MCF 10A (cell line): ENCODE data around the gene ARHGEF19. TPM values are rescaled to one million over a fixed set of nuclear protein-coding genes. Genes with fewer than 3 reads are reported as not detected.

Source experiments
- BruUV-seq: library from RNA; stranded (reverse); fragments of 400-500 nt; replicated peaks from 2 replicates; lab custom pipeline; 2021; lab: Mats Ljungman, UMichigan
- CTCF ChIA-PET: fragments of 300-600 bp; sonication (Branson Sonifier 250); formaldehyde crosslinking; extraction: SDS; loops from one replicate; lab custom pipeline; 2021; ENCODE audit warnings: antibody characterized with exemption, inconsistent platforms; lab: Yijun Ruan, JAX
- POLR2A ChIA-PET: fragments of 300-600, 350-650 bp; sonication (Branson Sonifier 250); formaldehyde crosslinking; extraction: SDS; loops from one replicate; lab custom pipeline; 2020; ENCODE audit warnings: antibody characterized with exemption, inconsistent platforms; lab: Yijun Ruan, JAX
- DNase-seq: peaks from one replicate; pipeline ENCODE4 v3.0.0-alpha.2; 2018; ENCODE audit not compliant: unreplicated experiment
- H3K27ac Mint-ChIP-seq: one replicate; pipeline ENCODE4 v1.8.0; 2022; ENCODE audit warnings: mild to moderate bottlenecking, low read depth, mixed read lengths; ENCODE audit not compliant: unreplicated experiment
- H3K27me3 Mint-ChIP-seq: one replicate; pipeline ENCODE4 v1.8.0; 2022; ENCODE audit warnings: mixed read lengths; ENCODE audit not compliant: insufficient read depth, unreplicated experiment
- H3K36me3 Mint-ChIP-seq: one replicate; pipeline ENCODE4 v1.8.0; 2022; ENCODE audit warnings: mild to moderate bottlenecking, moderate library complexity, mixed read lengths; ENCODE audit not compliant: insufficient read depth, unreplicated experiment
- H3K4me1 Mint-ChIP-seq: one replicate; pipeline ENCODE4 v1.8.0; 2022; ENCODE audit warnings: mixed read lengths; ENCODE audit not compliant: insufficient read depth, unreplicated experiment
- H3K4me3 Mint-ChIP-seq: one replicate; pipeline ENCODE4 v1.8.0; 2022; ENCODE audit warnings: mild to moderate bottlenecking, moderate library complexity, mixed read lengths; ENCODE audit not compliant: unreplicated experiment
- H3K9me3 Mint-ChIP-seq: one replicate; pipeline ENCODE4 v1.8.0; 2022; ENCODE audit warnings: mixed read lengths; ENCODE audit not compliant: unreplicated experiment
- CTCF ChIP-seq: fragments of 200-600 bp; IDR thresholded peaks from one replicate; pipeline ENCODE4 v1.8.0; 2022; ENCODE audit warnings: antibody characterized with exemption, mild to moderate bottlenecking; ENCODE audit not compliant: unreplicated experiment
- intact Hi-C: fragments of 100-400 bp; cut with micrococcal nuclease; formaldehyde crosslinking; loops from 2 replicates; pipeline ENCODE4 v1.14.1; 2022
- total RNA-seq: library from RNA; stranded (reverse); gene quantifications from 2 replicates; pipeline ENCODE4 v1.2.3, GENCODE V29; 2022

ARHGEF19 gene
- total RNA-seq, 1 experiment from 2014 or later: 1.9 TPM

DNA sequence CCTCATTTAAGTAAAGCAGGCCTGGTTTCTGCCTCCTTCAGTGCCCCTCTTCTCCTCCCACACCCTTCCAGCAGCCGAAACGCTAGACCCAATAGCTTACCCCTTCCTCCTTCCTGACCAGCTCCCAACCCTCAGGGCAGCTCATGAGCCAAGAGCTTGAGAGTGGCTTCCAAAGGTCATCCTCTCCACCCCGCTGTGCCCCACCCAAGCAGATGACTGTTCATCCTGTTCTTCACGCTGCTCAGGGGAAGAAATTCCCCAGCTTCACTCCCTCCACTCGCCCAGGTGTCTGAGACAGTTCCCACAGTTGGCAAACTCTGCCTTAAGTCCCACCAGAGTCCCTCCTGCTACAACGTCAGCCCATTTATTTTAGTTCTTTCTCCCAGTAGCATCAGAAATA lies 23.4 kb downstream of the ARHGEF19 start:
- Mint-ChIP-seq H3K9me3 (no peaks in the 10 kb centered on the region), H3K4me1 (peaks cover 28% of the 10 kb centered on the region), H3K4me3 (peak overlapping the region; percentile 50), H3K27me3 (no peaks in the 10 kb centered on the region), H3K27ac (peak overlapping the region; percentile 79), H3K36me3 (no peaks in the 10 kb centered on the region)
- CTCF ChIA-PET: interaction anchor here (0.5 to 14.5 kb wide), 10 partner anchors 33 to 252 kb away, joined by 3 to 373 read pairs (median 4); partner anchors contain the start of gene FAM131C
- POLR2A ChIA-PET: interaction anchor here (0.6 to 10.2 kb wide), 14 partner anchors 10 to 355 kb away, joined by 3 to 112 read pairs (median 4); partner anchors contain the start of genes CPLANE2 and EPHA2
- intact Hi-C loops: loop anchor here (2.0 kb wide), 2 partner anchors 56 to 174 kb away; no protein-coding TSS in a partner anchor
- BruUV-seq: no TSS peak
- DNase-seq: peak; percentile 85
- no peak for TF ChIP-seq CTCF

GRCh38 chr1:16187748-16188401 lies 24.6 kb downstream of the ARHGEF19 start:
- POLR2A ChIA-PET: interaction anchor here (0.6 to 10.2 kb wide), 11 partner anchors 13 to 176 kb away, joined by 3 to 112 read pairs (median 5); partner anchors contain the start of genes CPLANE2 and EPHA2
- no peak overlapping the region for H3K4me3 Mint-ChIP-seq
- no peaks in the 10 kb centered on the region for H3K36me3 Mint-ChIP-seq
- TF ChIP-seq CTCF: peak; percentile 98
- H3K9me3 Mint-ChIP-seq: no peaks in the 10 kb centered on the region
- H3K4me1 Mint-ChIP-seq: peaks cover 38% of the 10 kb centered on the region
- no TSS peak for BruUV-seq
- peak; percentile 82 for DNase-seq
- CTCF ChIA-PET: interaction anchor here (0.5 to 14.5 kb wide), 11 partner anchors 10 to 177 kb away, joined by 3 to 373 read pairs (median 4); partner anchors contain the start of gene FAM131C
- intact Hi-C loops: loop anchor here (1.0 to 2.0 kb wide), 5 partner anchors 32 to 175 kb away; partner anchors contain the start of gene EPHA2
- no peaks in the 10 kb centered on the region for H3K27me3 Mint-ChIP-seq
- H3K27ac Mint-ChIP-seq: no peak overlapping the region

GRCh38 chr1:16186655-16187235 lies 25.7 kb downstream of the ARHGEF19 start:
- no peaks in the 10 kb centered on the region for H3K9me3 Mint-ChIP-seq
- H3K27ac Mint-ChIP-seq: no peak overlapping the region
- CTCF ChIA-PET: interaction anchor here (0.5 to 14.5 kb wide), 17 partner anchors 12 to 373 kb away, joined by 3 to 373 read pairs (median 4); partner anchors contain the start of genes CPLANE2 and FAM131C
- BruUV-seq: no TSS peak
- TF ChIP-seq CTCF: no peak
- POLR2A ChIA-PET: interaction anchor here (0.6 to 10.2 kb wide), 11 partner anchors 13 to 196 kb away, joined by 3 to 112 read pairs (median 4); partner anchors contain the start of genes EPHA2 and FBXO42
- H3K4me1 Mint-ChIP-seq: peaks cover 44% of the 10 kb centered on the region
- H3K27me3 Mint-ChIP-seq: no peaks in the 10 kb centered on the region
- H3K36me3 Mint-ChIP-seq: no peaks in the 10 kb centered on the region
- no peak for DNase-seq
- intact Hi-C loops: loop anchor here (1.0 to 2.0 kb wide), 3 partner anchors 30 to 108 kb away; partner anchors contain the start of gene EPHA2
- H3K4me3 Mint-ChIP-seq: no peak overlapping the region
